CD14-positive monocyte (primary cell): ENCODE results near the gene ARHGAP9. TPM values are rescaled to one million over a fixed set of nuclear protein-coding genes. Genes with fewer than 3 reads are reported as not detected.
"Not testable (repeated sequence)": the region's sequence is repeated elsewhere in the genome, so short reads cannot be mapped to it uniquely, and the experiment has no call there.

Experiments used
- DNase-seq, 3 donors: peaks; one replicate each; pipeline ENCODE4 v3.0.0-alpha.2; 2011 to 2022
- H2AFZ ChIP-seq: 2 replicates; pipeline ENCODE4 v1.6.0; 2012; ENCODE audit warnings: mild to moderate bottlenecking, low read depth, low read length, inconsistent platforms; ENCODE audit not compliant: insufficient read depth, poor library complexity, severe bottlenecking
- H3K27ac ChIP-seq, 2 donors: 1 replicate in 1 of 2; 2 replicates in 1 of 2; pipeline ENCODE4 v1.5.1; 2012 to 2013; ENCODE audit warnings: low read length in 2 of 2, control low read depth in 1 of 2, inconsistent platforms in 1 of 2, low read depth in 1 of 2, mild to moderate bottlenecking in 1 of 2
- H3K27me3 ChIP-seq, 2 donors: one replicate each; pipeline versions ENCODE4 v1.6.0 to v1.6.1; 2011 to 2013; ENCODE audit warnings: low read length in 2 of 2; ENCODE audit not compliant: control insufficient read depth in 2 of 2, insufficient read depth in 2 of 2
- H3K36me3 ChIP-seq, 2 donors: replicated peaks in 1 of 2; 1 replicate in 1 of 2; 2 replicates in 1 of 2; pipeline versions ENCODE4 v1.5.1 to v1.6.1; 2012 to 2013; ENCODE audit warnings: low read length in 2 of 2, control low read depth in 1 of 2, inconsistent platforms in 1 of 2, mild to moderate bottlenecking in 1 of 2; ENCODE audit not compliant: insufficient read depth in 2 of 2, control insufficient read depth in 1 of 2
- H3K4me1 ChIP-seq, 2 donors: 1 replicate in 1 of 2; 2 replicates in 1 of 2; pipeline versions ENCODE4 v1.5.1 to v1.6.1; 2012 to 2013; ENCODE audit warnings: low read length in 2 of 2, control low read depth in 1 of 2, inconsistent platforms in 1 of 2, mild to moderate bottlenecking in 1 of 2, moderate library complexity in 1 of 2; ENCODE audit not compliant: insufficient read depth in 2 of 2, control insufficient read depth in 1 of 2
- H3K4me2 ChIP-seq: replicated peaks from 2 replicates; pipeline ENCODE3; 2012; ENCODE audit warnings: low read length, moderate library complexity, mild to moderate bottlenecking; ENCODE audit not compliant: poor library complexity, severe bottlenecking; ENCODE audit errors: extremely low read depth
- H3K4me3 ChIP-seq, 3 experiments: fragments of 200-600 bp in 1 of 3; sonication (generic) in 1 of 3; replicated peaks in 1 of 3; 1 replicate in 2 of 3; 2 replicates in 1 of 3; pipeline ENCODE4 v1.5.1; 2011 to 2013; ENCODE audit warnings: low read length in 3 of 3, mild to moderate bottlenecking in 3 of 3, control low read depth in 2 of 3, low read depth in 2 of 3, inconsistent platforms in 1 of 3, moderate library complexity in 1 of 3
- H3K79me2 ChIP-seq: 2 replicates; pipeline ENCODE4 v1.6.0; 2012; ENCODE audit warnings: mild to moderate bottlenecking, control low read depth, inconsistent platforms, low read length, moderate library complexity; ENCODE audit not compliant: insufficient read depth
- H3K9ac ChIP-seq: 2 replicates; pipeline ENCODE4 v1.6.0; 2017; ENCODE audit warnings: low read length, mild to moderate bottlenecking; ENCODE audit not compliant: insufficient read depth, poor library complexity, severe bottlenecking
- H3K9me3 ChIP-seq, 2 donors: replicated peaks in 1 of 2; 1 replicate in 1 of 2; 2 replicates in 1 of 2; pipeline versions ENCODE4 v1.5.1 to v1.6.1; 2012 to 2013; ENCODE audit warnings: low read length in 2 of 2, control low read depth in 1 of 2; ENCODE audit not compliant: control insufficient read depth in 1 of 2, insufficient read depth in 1 of 2
- H4K20me1 ChIP-seq: 2 replicates; pipeline ENCODE4 v1.6.0; 2012; ENCODE audit warnings: mild to moderate bottlenecking, low read length, control low read depth, moderate library complexity; ENCODE audit not compliant: insufficient read depth
- H3K27ac Mint-ChIP-seq, 7 donors: one replicate each; pipeline ENCODE4 v1.8.0; 2020; ENCODE audit warnings: mild to moderate bottlenecking in 7 of 7, mixed read lengths in 7 of 7, moderate library complexity in 6 of 7, inconsistent platforms in 2 of 7
- H3K27me3 Mint-ChIP-seq, 3 donors: one replicate each; pipeline ENCODE4 v1.8.0; 2021 to 2022; ENCODE audit warnings: low read depth in 3 of 3, mild to moderate bottlenecking in 3 of 3, mixed read lengths in 3 of 3, moderate library complexity in 3 of 3, inconsistent platforms in 1 of 3
- H3K36me3 Mint-ChIP-seq, 2 donors: one replicate each; pipeline ENCODE4 v1.8.0; 2020; ENCODE audit warnings: mixed read lengths in 2 of 2, inconsistent platforms in 1 of 2, mild to moderate bottlenecking in 1 of 2
- H3K4me1 Mint-ChIP-seq: one replicate; pipeline ENCODE4 v1.8.0; 2020; ENCODE audit warnings: mild to moderate bottlenecking, mixed read lengths
- H3K4me3 Mint-ChIP-seq, 2 donors: one replicate each; pipeline ENCODE4 v1.8.0; 2020; ENCODE audit warnings: mild to moderate bottlenecking in 2 of 2, mixed read lengths in 2 of 2, moderate library complexity in 1 of 2
- H3K9me3 Mint-ChIP-seq, 7 donors: one replicate each; pipeline ENCODE4 v1.8.0; 2020 to 2022; ENCODE audit warnings: mixed read lengths in 7 of 7, mild to moderate bottlenecking in 6 of 7, moderate library complexity in 6 of 7, inconsistent platforms in 2 of 7
- WGBS: methylation state at CpG from one replicate; pipeline ENCODE4 v1.1.5; 2013; ENCODE audit warnings: missing lambda C conversion rate; ENCODE audit not compliant: insufficient coverage; 5-methylcytosine and 5-hydroxymethylcytosine counted together
- intact Hi-C, 2 donors: fragments of 100-400 bp; cut with micrococcal nuclease; formaldehyde crosslinking; loops; one replicate each; pipeline versions ENCODE4 v1.15.0 to v1.15.1; 2023
- polyA plus RNA-seq, 3 donors: library from polyadenylated mRNA; depleted of rRNA in 1 of 3; unstranded in 2 of 3; stranded (reverse) in 1 of 3; fragments of 300-500 nt in 2 of 3; fragments of >200 nt in 1 of 3; fragmentation: Illumina TruSeq in 2 of 3; gene quantifications; 1 replicate in 2 of 3; 2 replicates in 1 of 3; pipeline ENCODE4 v1.2.3, GENCODE V29; 2012 to 2021
- TF ChIP-seq, protein P1 (sequence below): fragments of 200-600 bp; IDR thresholded peaks from one replicate; pipeline ENCODE4 v1.8.0; 2022; ENCODE audit warnings: antibody characterized with exemption, mild to moderate bottlenecking

The ARHGAP9 gene
- polyA plus RNA-seq, 3 donors, result 211 to 581 (median 213) TPM

DNA sequence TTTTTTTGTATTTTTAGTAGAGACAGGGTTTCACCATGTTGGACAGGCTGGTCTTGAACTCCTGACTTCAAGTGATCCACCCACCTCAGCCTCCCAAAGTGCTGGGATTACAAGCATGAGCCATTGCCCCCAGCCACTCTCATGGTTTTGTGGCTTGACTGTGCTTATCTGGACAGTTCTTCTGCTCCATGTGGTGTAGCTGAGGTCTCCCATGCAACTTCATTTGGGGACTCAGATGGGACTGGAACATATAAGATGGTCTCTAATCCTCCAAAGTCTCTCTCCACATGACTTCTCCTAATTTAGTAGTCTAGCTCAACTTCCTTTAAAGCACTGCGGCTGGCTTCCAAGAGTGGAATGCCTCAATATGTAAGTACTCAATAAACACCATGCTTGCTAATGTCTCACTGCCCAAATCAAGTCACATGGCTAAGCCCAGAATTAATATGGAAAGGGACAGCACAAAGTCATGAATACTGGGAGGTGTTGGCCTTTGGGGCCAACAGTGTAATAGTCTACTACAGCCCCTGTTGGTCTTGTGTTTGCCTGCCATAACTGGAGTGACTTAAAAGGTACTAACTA lies 37.7 kb downstream of the ARHGAP9 start:
- no peak overlapping the region for H3K9ac ChIP-seq

GRCh38 chr12:57441393-57441792 lies 38.3 kb downstream of the ARHGAP9 start:
- intact Hi-C loops, H3K4me1 Mint-ChIP-seq, H3K36me3 ChIP-seq, H3K9ac ChIP-seq, H3K4me3 Mint-ChIP-seq, H3K36me3 Mint-ChIP-seq, H3K4me1 ChIP-seq, H3K27me3 ChIP-seq, H4K20me1 ChIP-seq, H3K9me3 ChIP-seq, H3K27ac Mint-ChIP-seq, H3K27ac ChIP-seq, H3K27me3 Mint-ChIP-seq, DNase-seq, H2AFZ ChIP-seq, H3K79me2 ChIP-seq, H3K4me2 ChIP-seq, H3K4me3 ChIP-seq: not testable (repeated sequence)
- WGBS, result no CpG with 5 or more reads among the region's 2 CpGs
- peaks cover 2 to 21% (median 14%) of the 10 kb centered on the region in 7 donors for H3K9me3 Mint-ChIP-seq

More for the DNA sequence above, 37.7 kb downstream of the ARHGAP9 start:
- TF ChIP-seq, protein P1, sequence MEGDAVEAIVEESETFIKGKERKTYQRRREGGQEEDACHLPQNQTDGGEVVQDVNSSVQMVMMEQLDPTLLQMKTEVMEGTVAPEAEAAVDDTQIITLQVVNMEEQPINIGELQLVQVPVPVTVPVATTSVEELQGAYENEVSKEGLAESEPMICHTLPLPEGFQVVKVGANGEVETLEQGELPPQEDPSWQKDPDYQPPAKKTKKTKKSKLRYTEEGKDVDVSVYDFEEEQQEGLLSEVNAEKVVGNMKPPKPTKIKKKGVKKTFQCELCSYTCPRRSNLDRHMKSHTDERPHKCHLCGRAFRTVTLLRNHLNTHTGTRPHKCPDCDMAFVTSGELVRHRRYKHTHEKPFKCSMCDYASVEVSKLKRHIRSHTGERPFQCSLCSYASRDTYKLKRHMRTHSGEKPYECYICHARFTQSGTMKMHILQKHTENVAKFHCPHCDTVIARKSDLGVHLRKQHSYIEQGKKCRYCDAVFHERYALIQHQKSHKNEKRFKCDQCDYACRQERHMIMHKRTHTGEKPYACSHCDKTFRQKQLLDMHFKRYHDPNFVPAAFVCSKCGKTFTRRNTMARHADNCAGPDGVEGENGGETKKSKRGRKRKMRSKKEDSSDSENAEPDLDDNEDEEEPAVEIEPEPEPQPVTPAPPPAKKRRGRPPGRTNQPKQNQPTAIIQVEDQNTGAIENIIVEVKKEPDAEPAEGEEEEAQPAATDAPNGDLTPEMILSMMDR, result no peak
- H4K20me1 ChIP-seq, result no peaks in the 10 kb centered on the region
- Mint-ChIP-seq H3K4me3 (no peak overlapping the region), H3K9me3 (peaks cover 2 to 21% (median 14%) of the 10 kb centered on the region in 7 donors), H3K27me3 (peaks cover 0 to 1% (median 0%) of the 10 kb centered on the region in 3 donors), H3K4me1 (peaks cover 5% of the 10 kb centered on the region), H3K36me3 (no peaks in the 10 kb centered on the region), H3K27ac (no peak overlapping the region)
- no peak overlapping the region for H3K27ac ChIP-seq
- no peaks in the 10 kb centered on the region for H3K36me3 ChIP-seq
- no peaks in the 10 kb centered on the region for H3K79me2 ChIP-seq
- no peak overlapping the region for H3K4me2 ChIP-seq
- no peaks in the 10 kb centered on the region for H3K4me1 ChIP-seq
- intact Hi-C loops, result no loop called here
- no peak overlapping the region for H2AFZ ChIP-seq
- H3K4me3 ChIP-seq, result no peak overlapping the region
- peaks cover 6 to 7% of the 10 kb centered on the region in 2 donors for H3K9me3 ChIP-seq
- H3K27me3 ChIP-seq, result no peaks in the 10 kb centered on the region
- no peak for DNase-seq
- WGBS, result no CpG with 5 or more reads among the region's 1 CpG
